ENCODE measurements around the gene PPP2R5A. TPM values are rescaled to one million over a fixed set of nuclear protein-coding genes. Genes with fewer than 3 reads are reported as not detected.

Gene PPP2R5A
- total and polyA plus RNA-seq, 2 of the 8 experiments (the other 6 are each of a cell fraction or from before 2014, with no cell fraction given) = 14.6 to 36.3 TPM

GRCh38 chr1:212281590-212281989 lies 3.6 kb upstream of the PPP2R5A start:
- no peaks in the 10 kb centered on the region; the same call in 1 of the 2 replicates for H3K79me1 ChIP-seq (ENCODE audit: low read depth, low read length)
- H2BK12ac ChIP-seq (ENCODE audit: low read depth, low read length) = no peak overlapping the region
- no peak overlapping the region for H3K14ac ChIP-seq (ENCODE audit: insufficient read length)
- peaks cover 4% of the 10 kb centered on the region for H3K23me2 ChIP-seq (ENCODE audit: low read depth, low read length)
- ChIA-PET POLR2A (ENCODE audit: partially characterized antibody) (no interaction called here), CTCF (ENCODE audit: partially characterized antibody) (interaction anchor here (0.6 kb wide), 1 partner anchor 176 kb away, joined by 3 read pairs; no protein-coding TSS in a partner anchor)
- no peak overlapping the region for H4K91ac ChIP-seq (replicated peaks; ENCODE audit: insufficient read length, low read length)
- no peak overlapping the region for H2BK5ac ChIP-seq (ENCODE audit: low read depth, low read length)
- FAIRE-seq (no peak), DNase-seq (ENCODE audit: low read depth in 1 of 2, low spot score in 2 of 2) (no peak)
- H3K23ac ChIP-seq (ENCODE audit: insufficient read length) = no peak overlapping the region
- H2BK15ac ChIP-seq (ENCODE audit: low read length) = no peak overlapping the region
- H3K4ac ChIP-seq (replicated peaks; ENCODE audit: insufficient read length, low read depth, low read length) = no peak overlapping the region
- H4K5ac ChIP-seq (ENCODE audit: insufficient read length, low read depth, low read length) = no peak overlapping the region
- TF ChIP-seq CEBPB (IDR thresholded peaks at IDR 0.05; ENCODE audit: low read depth, low read length) (peak; percentile 56; the same call in 1 of the 2 replicates), SIRT6 (IDR thresholded peaks at IDR 0.05; ENCODE audit: low read length) (no peak)
- no peak overlapping the region for H2AFZ ChIP-seq (ENCODE audit: low read length)
- H2AK5ac ChIP-seq (ENCODE audit: low read depth, low read length) = no peak overlapping the region
- H2BK120ac ChIP-seq (replicated peaks; ENCODE audit: low read depth, low read length) = no peak overlapping the region
- H3K56ac ChIP-seq (replicated peaks; ENCODE audit: insufficient read length, low read depth, low read length) = no peak overlapping the region
- no peak overlapping the region for H4K8ac ChIP-seq (ENCODE audit: extremely low read depth, insufficient read depth, low read length)
- 81% methylated on average over 2 of the region's 2 CpGs; no CpG with 5 or more reads in 1 of the 2 experiments for WGBS, 2 experiments (ENCODE audit: extremely low coverage in 1 of 2, insufficient coverage in 1 of 2, insufficient read length in 1 of 2, insufficient replicate concordance in 2 of 2, low coverage in 1 of 2, low lambda C conversion rate in 2 of 2, missing lambda C conversion rate in 1 of 2)
- H3K27me3 ChIP-seq (replicated peaks in 1 of 4; ENCODE audit: control insufficient read depth in 3 of 4, extremely low read depth in 1 of 4, insufficient read depth in 3 of 4, low read length in 3 of 4) = no peaks in the 10 kb centered on the region
- H3K79me2 ChIP-seq (ENCODE audit: control insufficient read depth in 1 of 2, insufficient read depth in 2 of 2, low read length in 2 of 2) = peaks cover 0 to 1% of the 10 kb centered on the region in 2 experiments; a peak in 1 of 4 replicates
- no peaks in the 10 kb centered on the region for H3K9me3 ChIP-seq (ENCODE audit: insufficient read depth in 2 of 2, low read depth in 1 of 2, low read length in 1 of 2)
- no peaks in the 10 kb centered on the region for H3K36me3 ChIP-seq (ENCODE audit: control insufficient read depth in 2 of 4, insufficient read depth in 4 of 4, low read length in 3 of 4)
- no peaks in the 10 kb centered on the region for H4K20me1 ChIP-seq (replicated peaks in 1 of 2; ENCODE audit: control insufficient read depth in 1 of 2, insufficient read depth in 2 of 2, low read length in 2 of 2)
- H3K18ac ChIP-seq (ENCODE audit: extremely low read depth, low read length) = no peak overlapping the region
- H3K4me2 ChIP-seq (ENCODE audit: insufficient read depth in 1 of 2, low read depth in 2 of 2, low read length in 2 of 2) = no peak overlapping the region
- H2BK20ac ChIP-seq (ENCODE audit: low read length) = no peak overlapping the region
- peaks cover 0 to 4% (median 3%) of the 10 kb centered on the region in 4 experiments; a peak in 4 of 7 replicates for H3K4me1 ChIP-seq (replicated peaks in 1 of 4; ENCODE audit: control insufficient read depth in 3 of 4, insufficient read depth in 4 of 4, low read length in 3 of 4)
- no peak overlapping the region for H3K9ac ChIP-seq (replicated peaks in 1 of 4; ENCODE audit: extremely low read depth in 1 of 4, low read depth in 3 of 4, low read length in 3 of 4)
- no peak overlapping the region for H3K4me3 ChIP-seq (ENCODE audit: extremely low read depth in 1 of 4, insufficient read depth in 2 of 4, low read depth in 3 of 4, low read length in 4 of 4)
- no peak overlapping the region for H3K27ac ChIP-seq (ENCODE audit: low read depth, low read length)
